Esophagus squamous epithelium (tissue), 5 donors: ENCODE measurements around the gene KRTAP2-2. TPM values are rescaled to one million over a fixed set of nuclear protein-coding genes. Genes with fewer than 3 reads are reported as not detected.
"Not testable (repeated sequence)": the region's sequence is repeated elsewhere in the genome, so short reads cannot be mapped to it uniquely, and the experiment has no call there.

Source experiments
- DNase-seq: peaks from one replicate; lab custom pipeline; 2025; lab: John Stamatoyannopoulos, UW
- H3K27ac ChIP-seq, 4 donors: fragments of 200-600 bp; sonication (generic); one replicate each; pipeline ENCODE4 v1.5.1; 2016 to 2019; ENCODE audit warnings: mild to moderate bottlenecking in 1 of 4
- H3K27me3 ChIP-seq, 4 donors: fragments of 200-600 bp; sonication (generic); 1 replicate in 3 of 4; 2 replicates in 1 of 4; pipeline versions ENCODE4 v1.5.1 to v1.6.0; 2017 to 2021; ENCODE audit warnings: antibody characterized with exemption in 1 of 4
- H3K36me3 ChIP-seq, 3 donors: fragments of 200-600 bp; sonication (generic); one replicate each; pipeline ENCODE4 v1.5.1; 2016 to 2019
- H3K4me1 ChIP-seq, 3 donors: fragments of 200-600 bp; sonication (generic); one replicate each; pipeline ENCODE4 v1.5.1; 2017 to 2019
- H3K4me3 ChIP-seq, 4 donors: fragments of 200-600 bp; sonication (generic); 1 replicate in 3 of 4; 2 replicates in 1 of 4; pipeline ENCODE4 v1.5.1; 2016 to 2019; ENCODE audit warnings: mild to moderate bottlenecking in 2 of 4, moderate library complexity in 1 of 4
- H3K9me3 ChIP-seq, 3 donors: fragments of 200-600 bp; sonication (generic); one replicate each; pipeline ENCODE4 v1.5.1; 2016 to 2019
- CTCF ChIP-seq, 6 experiments: fragments of 450-650 bp in 4 of 6; fragments of 200-600 bp in 2 of 6; sonication (generic) in 2 of 6; IDR thresholded peaks; one replicate each; pipeline ENCODE4 v1.5.1; 2016 to 2019; ENCODE audit warnings: antibody characterized with exemption in 6 of 6, mild to moderate bottlenecking in 4 of 6, moderate library complexity in 4 of 6
- POLR2A ChIP-seq, 4 donors: fragments of 450-650 bp; IDR thresholded peaks; one replicate each; pipeline ENCODE4 v1.6.1; 2017; ENCODE audit warnings: antibody characterized with exemption in 4 of 4, mild to moderate bottlenecking in 4 of 4, moderate library complexity in 3 of 4
- WGBS, 2 donors: methylation state at CpG; one replicate each; pipeline ENCODE4 v1.1.5; 2018; 5-methylcytosine and 5-hydroxymethylcytosine counted together
- intact Hi-C: fragments of 100-400 bp; cut with DNase I; formaldehyde crosslinking; loops from one replicate; pipeline ENCODE4 v1.15.0; 2022
- total RNA-seq, 4 donors: library from RNA; depleted of rRNA; stranded (reverse); fragments of >200 nt; gene quantifications; one replicate each; pipeline ENCODE4 v1.1.0, GENCODE V29; 2016
- donor health status: DM: yes; HTN: yes; CAD: no.

The KRTAP2-2 gene
- total RNA-seq, 4 donors from 2014 or later = not detected

GRCh38 chr17:41060052-41060604 lies 5.1 kb upstream of the KRTAP2-2 start, which contains the start of gene KRTAP2-3:
Gene KRTAP2-3, minus strand, starts transcription at chr17:41060114. Its CDS starts 64 bp downstream, at chr17:41060050.
- intact Hi-C loops = no loop called here
- H3K36me3 ChIP-seq = no peaks in the 10 kb centered on the region
- H3K4me1 ChIP-seq = no peaks in the 10 kb centered on the region
- no peak for DNase-seq
- no peak for TF ChIP-seq POLR2A (IDR thresholded peaks at IDR 0.05)
- no peak for TF ChIP-seq CTCF (IDR thresholded peaks at IDR 0.05)
- no peaks in the 10 kb centered on the region for H3K9me3 ChIP-seq
- peaks cover 0 to 15% (median 0%) of the 10 kb centered on the region in 4 donors for H3K27me3 ChIP-seq
- H3K27ac ChIP-seq = no peak within 1 kb of the TSS
- no peak within 1 kb of the TSS for H3K4me3 ChIP-seq
- 56 to 74% methylated on average over 6 of the region's 6 CpGs for WGBS, 2 donors

- H3K36me3 ChIP-seq, H3K4me1 ChIP-seq, H3K9me3 ChIP-seq, H3K27ac ChIP-seq, H3K4me3 ChIP-seq, DNase-seq, intact Hi-C loops: not testable (repeated sequence)
- peaks cover 0 to 15% (median 0%) of the 10 kb centered on the region in 4 donors for H3K27me3 ChIP-seq
- 32 to 46% methylated on average over 4 to 8 of the region's 31 CpGs for WGBS, 2 donors
Measured at GRCh38 chr17:41059276-41060051, 4.4 kb upstream of the KRTAP2-2 start.

- Histone ChIP-seq H3K4me3 (no peak overlapping the region), H3K4me1 (no peaks in the 10 kb centered on the region), H3K27ac (no peak overlapping the region), H3K36me3 (no peaks in the 10 kb centered on the region), H3K27me3 (peaks cover 0 to 15% (median 0%) of the 10 kb centered on the region in 4 donors), H3K9me3 (no peaks in the 10 kb centered on the region)
- no peak for DNase-seq
- 87 to 89% methylated on average over 5 of the region's 5 CpGs for WGBS, 2 donors
- TF ChIP-seq POLR2A (IDR thresholded peaks at IDR 0.05) = no peak
- no peak for TF ChIP-seq CTCF (IDR thresholded peaks at IDR 0.05)
- intact Hi-C loops = no loop called here
Measured at GRCh38 chr17:41058741-41059140, 3.7 kb upstream of the KRTAP2-2 start.

- no peak for TF ChIP-seq POLR2A (IDR thresholded peaks at IDR 0.05)
- WGBS, 2 donors = 89 to 93% methylated on average over 1 of the region's 1 CpG
- Histone ChIP-seq H3K4me1 (no peaks in the 10 kb centered on the region), H3K27me3 (peaks cover 0 to 15% (median 0%) of the 10 kb centered on the region in 4 donors), H3K27ac (no peak overlapping the region), H3K4me3 (no peak overlapping the region), H3K9me3 (no peaks in the 10 kb centered on the region), H3K36me3 (no peaks in the 10 kb centered on the region)
- intact Hi-C loops = no loop called here
- DNase-seq = no peak
Measured at GRCh38 chr17:41057547-41057946, 2.5 kb upstream of the KRTAP2-2 start.

GRCh38 chr17:41054556-41054955 lies 474 bp downstream of the KRTAP2-2 start:
- intact Hi-C loops, H3K4me3 ChIP-seq, H3K36me3 ChIP-seq, H3K4me1 ChIP-seq, H3K27ac ChIP-seq, DNase-seq, H3K9me3 ChIP-seq: not testable (repeated sequence)
- peaks cover 0 to 15% (median 0%) of the 10 kb centered on the region in 4 donors for H3K27me3 ChIP-seq
- WGBS, 2 donors = 81 to 84% methylated on average over 7 of the region's 9 CpGs

GRCh38 chr17:41054025-41054424 lies 1.0 kb downstream of the KRTAP2-2 start:
- H3K36me3 ChIP-seq = no peaks in the 10 kb centered on the region
- no peak overlapping the region for H3K4me3 ChIP-seq
- peaks cover 0 to 18% (median 0%) of the 10 kb centered on the region in 4 donors for H3K27me3 ChIP-seq
- no peak for TF ChIP-seq POLR2A (IDR thresholded peaks at IDR 0.05)
- no peak for TF ChIP-seq CTCF (IDR thresholded peaks at IDR 0.05)
- 69 to 87% methylated on average over 4 of the region's 4 CpGs for WGBS, 2 donors
- H3K9me3 ChIP-seq = no peaks in the 10 kb centered on the region
- intact Hi-C loops = no loop called here
- no peak for DNase-seq
- no peak overlapping the region for H3K27ac ChIP-seq
- no peaks in the 10 kb centered on the region for H3K4me1 ChIP-seq
